H1 (cell line): ENCODE results near the gene MROH2A. TPM values are rescaled to one million over a fixed set of nuclear protein-coding genes. Genes with fewer than 3 reads are reported as not detected.

Experiments
- CREB1 ChIP-seq: IDR thresholded peaks from 2 replicates; pipeline ENCODE4 v1.6.1; 2012; ENCODE audit warnings: inconsistent platforms
- CTBP2 ChIP-seq: IDR thresholded peaks from 2 replicates; pipeline ENCODE4 v1.7.0; 2011; ENCODE audit warnings: borderline replicate concordance, mild to moderate bottlenecking, moderate library complexity, mixed read lengths, low read length; ENCODE audit not compliant: insufficient read depth, insufficient read length
- polyA plus RNA-seq, 7 experiments: library from polyadenylated mRNA; depleted of rRNA in 3 of 7; stranded (reverse) in 5 of 7; unstranded in 2 of 7; fragments of >200 nt in 5 of 7; fragments of 200-250 nt in 2 of 7; gene quantifications; 1 replicate in 5 of 7; 2 replicates in 1 of 7; 4 replicates in 1 of 7; pipeline versions ENCODE4 v1.2.1 to v1.2.3, GENCODE V29; 2011 to 2013; ENCODE audit warnings: missing spikeins in 2 of 7, mixed read lengths in 2 of 7
- total RNA-seq: library from RNA; stranded (reverse); fragmentation: NEBNext Ultra II Directional; extraction: Animal tissue kit (Norgen Biotek cat#: 25700); gene quantifications from 2 replicates; pipeline ENCODE4 v1.2.1, GENCODE V29; 2021
- TF ChIP-seq, protein P1 (sequence below): IDR thresholded peaks from 2 replicates; pipeline ENCODE4 v1.6.1; 2011; ENCODE audit warnings: low read length, improper control_type of control experiment

MROH2A gene
- total and polyA plus RNA-seq, 2 of the 8 experiments (the other 6 are each of a cell fraction or from before 2014, with no cell fraction given) = not detected

DNA sequence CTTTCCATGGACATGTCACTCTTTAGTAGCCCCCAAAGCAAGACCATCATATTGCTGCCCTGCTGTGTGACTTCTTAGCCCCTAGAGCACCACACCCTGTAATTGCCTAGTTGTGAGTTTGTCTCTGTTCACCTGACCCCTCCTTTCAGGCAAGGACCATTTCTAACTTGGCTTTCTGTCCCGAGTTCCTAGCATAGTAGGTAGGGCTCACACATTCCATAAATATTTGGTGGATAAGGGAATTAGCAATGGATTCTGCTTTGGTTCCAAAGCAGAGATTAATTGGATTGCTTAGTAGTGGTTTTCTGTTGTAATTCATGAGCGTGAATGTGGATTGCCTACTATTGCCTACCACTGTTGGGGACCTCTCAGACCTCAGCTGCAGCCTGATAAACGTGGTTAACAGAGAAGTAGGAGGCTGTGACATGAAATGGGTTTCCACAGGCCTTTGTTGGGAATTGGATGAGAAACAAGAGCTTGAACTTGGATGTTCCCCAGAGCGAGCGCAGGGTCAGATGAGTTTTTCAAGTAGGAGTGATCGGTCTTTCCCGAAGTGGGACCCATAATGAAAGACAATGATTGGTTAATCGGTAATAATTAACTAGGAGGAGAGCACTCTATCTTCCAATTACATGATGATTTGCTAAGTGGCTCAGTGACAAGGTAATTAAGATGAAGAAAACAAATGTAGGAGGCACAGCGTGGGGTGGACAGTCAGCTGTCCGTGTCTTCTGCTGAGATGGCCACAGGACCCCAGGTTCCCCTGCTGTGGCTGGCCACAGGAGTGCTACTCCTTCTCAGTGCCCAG lies 31.5 kb upstream of the MROH2A start (continued):
- TF ChIP-seq, protein P1, sequence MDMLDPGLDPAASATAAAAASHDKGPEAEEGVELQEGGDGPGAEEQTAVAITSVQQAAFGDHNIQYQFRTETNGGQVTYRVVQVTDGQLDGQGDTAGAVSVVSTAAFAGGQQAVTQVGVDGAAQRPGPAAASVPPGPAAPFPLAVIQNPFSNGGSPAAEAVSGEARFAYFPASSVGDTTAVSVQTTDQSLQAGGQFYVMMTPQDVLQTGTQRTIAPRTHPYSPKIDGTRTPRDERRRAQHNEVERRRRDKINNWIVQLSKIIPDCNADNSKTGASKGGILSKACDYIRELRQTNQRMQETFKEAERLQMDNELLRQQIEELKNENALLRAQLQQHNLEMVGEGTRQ = no peak
- TF ChIP-seq CREB1 (no peak), CTBP2 (no peak)
